Left lobe of liver (tissue), 2 donors: Measurements from ENCODE around the gene UBAP1. TPM values are rescaled to one million over a fixed set of nuclear protein-coding genes. Genes with fewer than 3 reads are reported as not detected.
"Not testable (repeated sequence)": the region's sequence is repeated elsewhere in the genome, so short reads cannot be mapped to it uniquely, and the experiment has no call there.

Source experiments
- ATAC-seq: fragments of 200-7000 bp; cut with Tn5 transposase; one replicate; pipeline ENCODE4 v1.9.1; 2020; ENCODE audit warnings: mild to moderate bottlenecking, moderate library complexity
- DNase-seq: peaks from one replicate; pipeline ENCODE4 v3.0.0-alpha.2; 2020; ENCODE audit warnings: low spot score
- total RNA-seq: library from RNA; stranded (reverse); gene quantifications from one replicate; pipeline ENCODE4 v1.2.1, GENCODE V29; 2021
- donor health status: DM: no; HTN: no; CAD: no; lungs with moderate emphysema.
- donor health status: DM: no; HTN: yes; CAD: no.

The UBAP1 gene
- total RNA-seq, 1 donor from 2014 or later = 28.4 TPM

GRCh38 chr9:34218446-34218845 is 39.6 kb downstream of the UBAP1 start:
- ATAC-seq (no peak), DNase-seq (no peak)

GRCh38 chr9:34219421-34219820 is 40.6 kb downstream of the UBAP1 start:
- ATAC-seq (no peak), DNase-seq (no peak)

GRCh38 chr9:34220218-34220617 is 41.4 kb downstream of the UBAP1 start:
- ATAC-seq (no peak), DNase-seq (no peak)

GRCh38 chr9:34224349-34224748 is 45.5 kb downstream of the UBAP1 start:
- ATAC-seq (no peak), DNase-seq (no peak)

GRCh38 chr9:34226144-34226760 is 47.4 kb downstream of the UBAP1 start:
- ATAC-seq (peak; percentile 88), DNase-seq (peak; percentile 89)

- ATAC-seq (no peak), DNase-seq (no peak)
These were observed 48.6 kb downstream of the UBAP1 start for GRCh38 chr9:34227445-34227844.

- DNase-seq = no peak
- ATAC-seq = no peak
These were observed 51.7 kb downstream of the UBAP1 start for GRCh38 chr9:34230556-34230955.

- DNase-seq (peak; percentile 37), ATAC-seq (no peak)
These were observed 53.4 kb downstream of the UBAP1 start for GRCh38 chr9:34232201-34232600.

GRCh38 chr9:34233672-34234071 is 54.8 kb downstream of the UBAP1 start:
- DNase-seq (no peak), ATAC-seq (no peak)

GRCh38 chr9:34237836-34238235 is 59.0 kb downstream of the UBAP1 start:
- DNase-seq = no peak
- no peak for ATAC-seq

GRCh38 chr9:34240006-34240405 is 61.2 kb downstream of the UBAP1 start:
- ATAC-seq (no peak), DNase-seq (no peak)

- no peak for ATAC-seq
These were observed 64.0 kb downstream of the UBAP1 start for GRCh38 chr9:34242830-34243229.

GRCh38 chr9:34245212-34245611 is 66.4 kb downstream of the UBAP1 start:
- ATAC-seq, DNase-seq: not testable (repeated sequence)

More at GRCh38 chr9:34242830-34243229, 64.0 kb downstream of the UBAP1 start:
- DNase-seq = no peak

- ATAC-seq (peak; percentile 23), DNase-seq (no peak)
These were observed 67.6 kb downstream of the UBAP1 start for GRCh38 chr9:34246453-34246852.

- not testable (repeated sequence) for ATAC-seq, DNase-seq
These were observed 68.9 kb downstream of the UBAP1 start for GRCh38 chr9:34247782-34248181.

GRCh38 chr9:34249274-34249673 is 70.4 kb downstream of the UBAP1 start:
- DNase-seq (no peak), ATAC-seq (no peak)

GRCh38 chr9:34250721-34251120 is 71.9 kb downstream of the UBAP1 start:
- ATAC-seq = no peak
- no peak for DNase-seq

GRCh38 chr9:34252016-34252415 is 73.2 kb downstream of the UBAP1 start:
- DNase-seq (no peak), ATAC-seq (no peak)

- peak; percentile 64 for DNase-seq
These were observed 74.0 kb downstream of the UBAP1 start for GRCh38 chr9:34252670-34253459.

GRCh38 chr9:34253460-34253837 is 74.6 kb downstream of the UBAP1 start:
- peak; percentile 40 for ATAC-seq
- no peak for DNase-seq

More at GRCh38 chr9:34252670-34253459, 74.0 kb downstream of the UBAP1 start:
- peak; percentile 80 for ATAC-seq

- DNase-seq (no peak), ATAC-seq (no peak)
These were observed 75.5 kb downstream of the UBAP1 start for GRCh38 chr9:34254141-34254913.
